Measurements from ENCODE around the gene KDM6B.

The KDM6B gene

GRCh38 chr17:7794075-7794663 lies 39.8 kb upstream of the KDM6B start:
- in situ Hi-C loops (cut with HindIII; ENCODE audit: low sequenced_read_pairs) = no loop called here
- DNase-seq (ENCODE audit: low read depth) = no peak
- no peak for TF ChIP-seq CTCF (IDR thresholded peaks at IDR 0.05; ENCODE audit: low read depth, low read length, missing control alignments)
- no peak overlapping the region for H3K4me3 ChIP-seq (ENCODE audit: low read depth, low read length)

GRCh38 chr17:7797976-7798375 lies 36.0 kb upstream of the KDM6B start:
- in situ Hi-C loops (cut with HindIII; ENCODE audit: low sequenced_read_pairs) = no loop called here
- H3K4me3 ChIP-seq (ENCODE audit: low read depth, low read length) = no peak overlapping the region
- no peak for TF ChIP-seq CTCF (IDR thresholded peaks at IDR 0.05; ENCODE audit: low read depth, low read length, missing control alignments)
- no peak for DNase-seq (ENCODE audit: low read depth)

- in situ Hi-C loops (cut with HindIII; ENCODE audit: low sequenced_read_pairs) = no loop called here
- no peak overlapping the region for H3K4me3 ChIP-seq (ENCODE audit: low read depth, low read length)
- no peak for TF ChIP-seq CTCF (IDR thresholded peaks at IDR 0.05; ENCODE audit: low read depth, low read length, missing control alignments)
- no peak for DNase-seq (ENCODE audit: low read depth)
These were observed 35.2 kb upstream of the KDM6B start for GRCh38 chr17:7798839-7799238.

GRCh38 chr17:7803981-7804380 lies 30.0 kb upstream of the KDM6B start:
- in situ Hi-C loops (cut with HindIII; ENCODE audit: low sequenced_read_pairs) = no loop called here
- TF ChIP-seq CTCF (IDR thresholded peaks at IDR 0.05; ENCODE audit: low read depth, low read length, missing control alignments) = no peak
- H3K4me3 ChIP-seq (ENCODE audit: low read depth, low read length) = no peak overlapping the region
- DNase-seq (ENCODE audit: low read depth) = no peak

- DNase-seq (ENCODE audit: low read depth) = no peak
- TF ChIP-seq CTCF (IDR thresholded peaks at IDR 0.05; ENCODE audit: low read depth, low read length, missing control alignments) = no peak
- H3K4me3 ChIP-seq (ENCODE audit: low read depth, low read length) = no peak overlapping the region
- in situ Hi-C loops (cut with HindIII; ENCODE audit: low sequenced_read_pairs) = no loop called here
These were observed 27.4 kb upstream of the KDM6B start for GRCh38 chr17:7806587-7806986.

GRCh38 chr17:7807206-7807605 lies 26.8 kb upstream of the KDM6B start:
- no peak for DNase-seq (ENCODE audit: low read depth)
- TF ChIP-seq CTCF (IDR thresholded peaks at IDR 0.05; ENCODE audit: low read depth, low read length, missing control alignments) = no peak
- in situ Hi-C loops (cut with HindIII; ENCODE audit: low sequenced_read_pairs) = no loop called here
- no peak overlapping the region for H3K4me3 ChIP-seq (ENCODE audit: low read depth, low read length)

Data from astrocyte of the cerebellum (primary cell).